HL-60/S4 treated with retinoic acid at 250 ng/mL for 4 days and 3 days (cell line): ENCODE results near the gene BRSK2.

ENCODE experiments used
- in situ Hi-C: fragments of 300-500 bp; cut with MboI; formaldehyde crosslinking; loops from 2 replicates; pipeline ENCODE4 v1.7.0; 2022; ENCODE audit warnings: low sequenced_read_pairs

Gene BRSK2

DNA sequence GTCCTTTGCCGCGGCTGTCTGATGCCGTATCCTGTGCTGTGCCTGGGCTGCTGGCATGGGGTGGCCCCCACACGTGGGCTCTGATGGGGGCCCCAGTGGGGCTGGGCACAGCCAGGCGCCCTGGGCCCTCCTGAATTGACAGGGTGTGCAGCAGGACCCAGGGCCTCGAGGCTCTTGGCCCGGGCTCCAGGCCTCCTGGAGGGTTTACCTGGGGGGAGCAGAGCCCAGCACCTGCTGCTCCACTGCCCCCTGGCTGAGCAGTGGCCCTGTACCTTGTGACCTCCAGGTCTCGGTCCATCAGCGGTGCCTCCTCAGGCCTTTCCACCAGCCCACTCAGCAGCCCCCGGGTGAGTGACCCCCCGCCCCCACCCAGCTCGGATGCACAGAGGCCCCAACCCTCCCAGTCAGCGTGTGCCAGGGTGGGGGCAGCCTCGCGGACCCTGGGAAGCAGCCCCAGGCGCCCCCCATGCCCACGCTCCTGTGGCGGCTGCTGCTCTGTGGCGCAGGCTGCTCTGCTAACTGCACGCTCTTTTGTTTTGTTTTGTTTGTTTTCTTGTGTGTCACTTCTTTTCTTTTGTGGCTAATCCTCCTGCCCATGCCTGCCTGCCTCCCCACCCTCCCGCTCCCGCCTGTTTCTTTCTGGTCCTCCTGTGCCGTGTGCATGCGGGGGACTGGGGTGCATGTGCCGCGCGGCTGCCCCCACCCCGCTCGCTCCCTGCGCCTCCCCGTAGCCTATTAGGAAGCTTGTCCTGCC lies 59.9 kb downstream of the BRSK2 start:
- in situ Hi-C loops, result no loop called here

GRCh38 chr11:1450344-1450875 lies 60.7 kb downstream of the BRSK2 start:
- in situ Hi-C loops, result no loop called here

- in situ Hi-C loops, result no loop called here
Measured at GRCh38 chr11:1450949-1451710, 61.4 kb downstream of the BRSK2 start.

DNA sequence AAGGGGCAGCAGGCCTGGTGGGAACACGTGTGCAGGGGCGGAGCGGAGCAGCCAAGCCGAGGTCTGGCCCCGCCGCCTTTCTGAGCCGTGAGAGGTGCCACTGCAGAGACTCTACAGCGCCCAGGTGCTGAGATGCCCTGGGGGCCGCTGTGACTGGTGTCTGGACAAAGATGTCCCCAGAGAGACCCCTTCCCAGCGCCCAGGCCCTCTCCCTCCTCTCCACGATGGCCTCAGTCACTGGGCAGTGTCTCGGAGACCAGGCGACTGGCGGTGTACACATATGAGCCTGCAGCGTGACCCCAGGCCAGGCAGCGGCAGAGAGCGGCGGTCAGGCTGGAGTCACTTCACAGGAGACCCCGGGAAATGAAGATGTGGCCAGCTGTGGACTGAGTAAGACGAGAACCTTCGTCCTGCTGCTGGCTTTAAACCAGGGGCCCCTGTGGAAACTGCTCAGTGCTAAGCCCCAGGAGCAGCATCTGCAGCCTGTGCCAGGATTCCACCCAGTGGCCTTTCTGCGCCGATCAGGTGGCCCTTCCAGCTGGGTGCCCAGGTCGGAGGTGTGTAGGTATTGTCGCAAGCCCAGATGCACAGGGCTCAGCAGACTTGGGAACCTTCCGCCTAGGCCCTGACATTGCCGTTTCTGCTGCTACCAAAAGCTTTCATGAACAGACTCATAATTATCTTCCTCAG lies 62.2 kb downstream of the BRSK2 start:
- in situ Hi-C loops, result no loop called here

DNA sequence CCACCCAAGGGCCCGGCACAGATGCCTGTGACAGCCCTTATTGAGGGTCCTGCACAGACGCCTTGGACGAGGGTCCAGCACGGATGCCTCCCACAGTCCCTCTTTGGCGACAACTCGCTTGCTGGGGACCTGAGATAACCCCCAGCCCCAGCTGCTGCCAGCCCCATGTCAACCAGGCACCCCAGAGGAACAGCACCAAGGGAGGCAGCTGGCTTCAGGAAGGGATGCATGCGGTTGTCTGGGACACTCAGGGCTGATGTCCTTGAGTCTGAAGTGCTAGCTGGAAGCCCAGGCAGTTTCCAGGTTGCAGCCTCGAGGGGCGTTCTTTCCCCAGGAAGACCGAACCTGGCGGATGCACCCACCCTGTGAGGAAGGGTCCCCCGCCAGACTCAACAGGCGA lies 63.0 kb downstream of the BRSK2 start:
- in situ Hi-C loops, result no loop called here

GRCh38 chr11:1453611-1454034 lies 63.9 kb downstream of the BRSK2 start:
- in situ Hi-C loops, result no loop called here

GRCh38 chr11:1454576-1454975 lies 64.8 kb downstream of the BRSK2 start:
- in situ Hi-C loops, result no loop called here

GRCh38 chr11:1455032-1455762 lies 65.5 kb downstream of the BRSK2 start:
- in situ Hi-C loops, result no loop called here

GRCh38 chr11:1455763-1456060 lies 66.0 kb downstream of the BRSK2 start:
- in situ Hi-C loops, result no loop called here

GRCh38 chr11:1456176-1456575 lies 66.4 kb downstream of the BRSK2 start:
- in situ Hi-C loops, result no loop called here

- in situ Hi-C loops, result no loop called here
Measured at GRCh38 chr11:1456596-1457325, 67.0 kb downstream of the BRSK2 start.

GRCh38 chr11:1457326-1457680 lies 67.6 kb downstream of the BRSK2 start:
- in situ Hi-C loops, result no loop called here

DNA sequence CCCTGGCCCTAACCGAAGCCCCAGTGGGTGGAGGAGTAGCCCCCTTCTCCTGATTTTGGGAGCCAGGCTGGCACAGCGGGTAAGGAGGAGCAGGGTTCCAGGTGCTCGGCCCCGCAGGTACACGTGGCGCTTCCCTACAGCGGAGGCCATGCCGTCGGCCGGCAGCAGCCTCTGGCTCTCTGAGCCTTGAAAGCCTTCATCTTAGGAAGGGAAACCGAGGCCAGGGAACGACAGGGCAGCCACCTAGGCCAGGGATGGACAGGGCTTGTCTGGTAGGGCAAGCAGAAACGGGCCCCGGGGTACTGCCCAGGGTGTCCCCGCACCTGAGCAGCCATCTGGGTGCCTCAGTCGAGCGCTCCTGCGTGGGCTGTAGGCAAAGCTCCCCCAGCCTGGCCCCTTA lies 68.1 kb downstream of the BRSK2 start:
- in situ Hi-C loops, result no loop called here

GRCh38 chr11:1458340-1459218 lies 68.8 kb downstream of the BRSK2 start:
- in situ Hi-C loops, result no loop called here

DNA sequence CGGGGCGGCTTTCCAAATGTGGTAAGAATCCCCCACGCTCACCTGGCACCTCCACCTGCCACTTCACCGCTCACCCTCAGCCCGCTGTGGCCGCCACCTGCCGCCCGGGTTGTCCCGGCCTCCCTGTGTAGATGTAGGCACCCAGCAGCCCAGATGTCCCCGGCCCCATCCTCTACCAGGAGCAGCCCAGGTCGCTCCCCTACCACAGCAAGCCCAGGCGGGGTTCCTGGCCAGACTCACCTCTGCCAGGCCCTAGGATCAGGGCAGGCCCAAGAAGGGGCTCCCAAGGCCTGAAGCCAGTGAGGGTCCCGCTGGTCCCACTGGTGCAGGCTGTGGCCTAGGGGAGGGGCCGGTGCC lies 69.5 kb downstream of the BRSK2 start:
- in situ Hi-C loops, result no loop called here

DNA sequence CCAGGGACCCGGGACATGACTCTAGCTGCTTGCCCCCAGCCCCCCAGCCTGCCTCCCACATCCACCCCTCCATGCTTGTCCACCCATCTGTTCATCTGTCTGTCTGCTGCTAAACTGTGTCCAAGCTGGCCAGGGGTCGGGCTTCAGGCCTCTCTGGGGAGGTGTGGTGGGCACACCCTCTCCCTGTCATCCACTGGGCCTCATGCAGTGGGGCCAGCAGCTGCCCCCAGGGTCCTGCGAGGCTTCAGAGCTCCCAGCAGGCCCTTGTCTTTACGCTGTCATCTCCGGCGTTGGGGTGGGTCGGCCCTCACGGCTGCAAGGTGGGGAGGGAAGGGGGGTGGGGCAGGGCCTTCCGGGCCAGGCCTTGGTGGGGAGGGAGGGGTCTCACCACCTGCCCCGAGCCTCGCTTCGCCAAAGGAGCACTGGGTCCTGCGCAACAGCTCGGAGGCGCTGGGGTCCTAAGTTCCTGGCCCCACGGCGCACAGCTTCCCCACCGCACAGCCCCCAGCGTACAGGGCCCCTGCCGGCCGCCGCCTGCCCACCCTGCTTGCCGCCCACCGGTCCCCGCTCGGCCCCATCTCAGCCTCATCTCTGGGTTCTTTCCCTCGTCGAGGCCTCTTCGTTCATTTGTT lies 70.1 kb downstream of the BRSK2 start:
- in situ Hi-C loops, result no loop called here

DNA sequence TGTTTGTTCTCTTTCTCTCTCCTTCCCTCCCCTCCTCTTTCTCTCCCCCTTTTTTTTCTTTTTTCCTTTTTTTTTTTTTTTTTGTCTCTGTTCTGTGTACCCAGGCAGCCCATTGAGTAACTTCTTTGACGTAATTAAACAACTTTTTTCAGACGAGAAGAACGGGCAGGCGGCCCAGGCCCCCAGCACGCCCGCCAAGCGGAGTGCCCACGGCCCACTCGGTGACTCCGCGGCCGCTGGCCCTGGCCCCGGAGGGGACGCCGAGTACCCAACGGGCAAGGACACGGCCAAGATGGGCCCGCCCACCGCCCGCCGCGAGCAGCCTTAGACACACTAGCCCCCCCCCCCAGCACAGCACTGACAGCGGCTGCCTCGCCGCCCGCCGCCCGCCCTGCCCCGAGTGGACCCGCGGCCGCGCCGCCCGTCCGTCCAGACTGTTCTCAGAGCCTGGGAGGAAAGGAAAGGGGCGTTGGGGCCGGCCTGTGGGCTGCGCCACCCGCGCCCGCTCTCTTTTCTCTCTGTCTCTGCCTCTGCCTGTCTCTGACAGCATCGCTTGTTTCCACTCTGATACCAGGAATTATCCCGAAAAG lies 70.8 kb downstream of the BRSK2 start:
- in situ Hi-C loops, result no loop called here

- in situ Hi-C loops, result no loop called here
Measured at GRCh38 chr11:1460986-1461825, 71.5 kb downstream of the BRSK2 start.
